Choroid plexus epithelial cell (primary cell): ENCODE measurements around the gene GASK1A.

ENCODE experiments used
- DNase-seq: peaks from one replicate; pipeline ENCODE4 v3.0.0-alpha.2; 2010; ENCODE audit warnings: low read depth
- H3K4me3 ChIP-seq: 2 replicates; pipeline ENCODE4 v1.5.1; 2011; ENCODE audit warnings: low read depth, mild to moderate bottlenecking, control low read depth, low read length, moderate library complexity
- CTCF ChIP-seq: conservative IDR thresholded peaks from 2 replicates; pipeline ENCODE4 v1.5.1; 2011; ENCODE audit warnings: low read depth, mild to moderate bottlenecking, control low read depth, inconsistent platforms, low read length, moderate library complexity

GASK1A gene

GRCh38 chr3:43001094-43001553, 22.0 kb downstream of the GASK1A start:
- no peak overlapping the region for H3K4me3 ChIP-seq
- DNase-seq = peak; percentile 99

GRCh38 chr3:43001556-43002121, 22.5 kb downstream of the GASK1A start:
- no peak for DNase-seq
- TF ChIP-seq CTCF = no peak
- H3K4me3 ChIP-seq = no peak overlapping the region

More at GRCh38 chr3:43001094-43001553, 22.0 kb downstream of the GASK1A start:
- TF ChIP-seq CTCF = no peak

- H3K4me3 ChIP-seq = no peak overlapping the region
- DNase-seq = peak; percentile 52
- TF ChIP-seq CTCF = no peak
Measured at GRCh38 chr3:43004282-43004681, 25.2 kb downstream of the GASK1A start.

- no peak overlapping the region for H3K4me3 ChIP-seq
- TF ChIP-seq CTCF = no peak
- DNase-seq = no peak
Measured at GRCh38 chr3:43005253-43005652, 26.1 kb downstream of the GASK1A start.

GRCh38 chr3:43005981-43006380, 26.9 kb downstream of the GASK1A start:
- TF ChIP-seq CTCF = no peak
- no peak for DNase-seq
- H3K4me3 ChIP-seq = no peak overlapping the region

- no peak for TF ChIP-seq CTCF
- DNase-seq = no peak
- no peak overlapping the region for H3K4me3 ChIP-seq
Measured at GRCh38 chr3:43006825-43007224, 27.7 kb downstream of the GASK1A start.

- TF ChIP-seq CTCF = peak; percentile 21
- H3K4me3 ChIP-seq = no peak overlapping the region
- no peak for DNase-seq
Measured at GRCh38 chr3:43009547-43009946, 30.4 kb downstream of the GASK1A start.
